AG08395 (cell line): Measurements from ENCODE around the gene BMPR2.
A peak's percentile ranks its signal among the peaks of the same experiment; 100 is the strongest.
"Not testable (repeated sequence)": the region's sequence is repeated elsewhere in the genome, so short reads cannot be mapped to it uniquely, and the experiment has no call there.

ENCODE experiments used
- DNase-seq: peaks from one replicate; pipeline ENCODE4 v3.0.0; 2012; ENCODE audit warnings: mixed read lengths, low spot score

BMPR2 gene

GRCh38 chr2:202530038-202530437, 153.9 kb downstream of the BMPR2 start:
- DNase-seq: no peak

GRCh38 chr2:202535290-202535689, 159.2 kb downstream of the BMPR2 start:
- not testable (repeated sequence) for DNase-seq

- DNase-seq: no peak
Measured at GRCh38 chr2:202541137-202541536, 165.0 kb downstream of the BMPR2 start.

- DNase-seq: no peak
Measured at GRCh38 chr2:202542142-202542541, 166.0 kb downstream of the BMPR2 start.

GRCh38 chr2:202545523-202545922, 169.4 kb downstream of the BMPR2 start:
- no peak for DNase-seq

- no peak for DNase-seq
Measured at GRCh38 chr2:202545931-202546330, 169.8 kb downstream of the BMPR2 start.

GRCh38 chr2:202546499-202547141, 170.5 kb downstream of the BMPR2 start:
- not testable (repeated sequence) for DNase-seq

GRCh38 chr2:202548240-202548639, 172.1 kb downstream of the BMPR2 start:
- no peak for DNase-seq

GRCh38 chr2:202551000-202551399, 174.9 kb downstream of the BMPR2 start:
- not testable (repeated sequence) for DNase-seq

- DNase-seq: no peak
Measured at GRCh38 chr2:202555356-202555755, 179.2 kb downstream of the BMPR2 start.

GRCh38 chr2:202560200-202560599, 184.1 kb downstream of the BMPR2 start:
- DNase-seq: no peak

- DNase-seq: no peak
Measured at GRCh38 chr2:202564226-202564625, 188.1 kb downstream of the BMPR2 start.

- DNase-seq: no peak
Measured at GRCh38 chr2:202566286-202566685, 190.2 kb downstream of the BMPR2 start.

GRCh38 chr2:202574541-202574940, 198.4 kb downstream of the BMPR2 start:
- no peak for DNase-seq

- not testable (repeated sequence) for DNase-seq
Measured at GRCh38 chr2:202575194-202575593, 199.1 kb downstream of the BMPR2 start.

- no peak for DNase-seq
Measured at GRCh38 chr2:202577250-202578183, 201.4 kb downstream of the BMPR2 start.

GRCh38 chr2:202582846-202583245, 206.7 kb downstream of the BMPR2 start:
- DNase-seq: not testable (repeated sequence)

GRCh38 chr2:202583709-202584219, 207.6 kb downstream of the BMPR2 start:
- DNase-seq: no peak

- peak; percentile 78 for DNase-seq
Measured at GRCh38 chr2:202588647-202589581, 212.8 kb downstream of the BMPR2 start.

GRCh38 chr2:202589582-202589949, 213.4 kb downstream of the BMPR2 start:
- DNase-seq: no peak

GRCh38 chr2:202592566-202592965, 216.4 kb downstream of the BMPR2 start:
- DNase-seq: no peak

- DNase-seq: no peak
Measured at GRCh38 chr2:202599105-202599504, 223.0 kb downstream of the BMPR2 start.
